NCI-H226 (cell line): Measurements from ENCODE around the gene RALGAPA2.

Experiments
- DNase-seq: peaks from one replicate; pipeline ENCODE4 v3.0.0-alpha.2; 2015

The RALGAPA2 gene

DNA sequence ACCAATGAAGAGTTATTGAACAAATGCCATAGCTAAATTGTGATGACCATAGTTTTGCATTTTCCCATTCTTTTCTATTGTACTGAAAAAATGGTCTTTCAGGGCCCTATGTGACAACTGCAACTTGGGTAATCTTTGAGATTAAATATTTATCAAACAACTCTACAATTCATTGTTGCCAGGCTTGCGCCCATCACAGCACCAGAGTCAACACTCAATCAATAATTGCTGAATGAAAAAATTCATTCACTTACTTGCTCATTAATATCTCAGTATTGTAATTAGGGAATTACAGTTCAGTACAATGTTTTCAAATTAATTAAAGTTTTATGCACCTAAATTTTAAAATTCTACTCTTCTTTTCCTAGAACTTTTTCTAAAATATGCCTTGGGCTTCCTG is 7.7 kb upstream of the RALGAPA2 start:
- DNase-seq, result no peak

DNA sequence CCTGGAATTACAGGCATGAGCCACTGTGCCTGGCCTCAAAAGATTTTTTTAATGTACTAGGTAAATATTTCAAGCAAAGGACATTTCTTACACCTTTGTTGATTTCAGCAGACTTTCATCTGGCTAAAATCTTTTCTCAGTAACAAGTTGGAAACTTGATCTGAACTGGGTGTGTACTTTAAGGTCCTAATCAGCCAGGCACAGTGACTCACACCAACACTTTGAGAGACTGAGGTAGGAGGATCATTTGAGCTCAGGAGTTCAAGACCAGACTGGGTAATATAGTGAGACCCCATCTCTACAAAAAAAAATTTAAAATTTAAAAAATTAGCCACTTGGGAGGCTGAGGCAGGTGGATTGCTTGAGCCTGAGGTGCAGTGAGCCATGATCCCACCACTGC is 7.0 kb upstream of the RALGAPA2 start:
- DNase-seq, result no peak

DNA sequence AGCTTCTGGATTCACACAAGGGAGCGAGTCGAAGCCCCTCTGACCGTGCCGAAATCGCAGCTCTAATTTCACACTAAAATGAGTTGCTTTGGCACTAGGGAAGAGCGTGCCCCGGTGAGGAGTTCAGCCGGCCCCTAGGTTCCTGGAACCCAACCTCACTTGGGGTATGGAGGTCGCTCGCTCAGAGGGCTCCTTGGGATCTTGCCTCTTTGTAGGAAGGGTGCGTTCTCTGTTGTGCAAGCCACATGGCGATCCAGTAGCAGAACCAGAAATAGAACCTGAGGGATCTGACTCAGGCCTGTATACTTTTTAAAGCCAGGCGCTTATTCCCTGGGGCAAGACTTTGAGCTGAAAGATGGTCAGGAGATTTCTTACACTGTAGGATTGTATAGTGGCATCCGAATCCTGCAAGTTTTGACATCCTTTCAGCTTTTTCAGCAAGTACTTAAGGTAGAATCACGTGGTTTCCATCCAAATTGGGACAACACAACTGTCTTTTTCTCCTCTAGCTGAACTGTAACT is 861 bp upstream of the RALGAPA2 start:
- no peak for DNase-seq

DNA sequence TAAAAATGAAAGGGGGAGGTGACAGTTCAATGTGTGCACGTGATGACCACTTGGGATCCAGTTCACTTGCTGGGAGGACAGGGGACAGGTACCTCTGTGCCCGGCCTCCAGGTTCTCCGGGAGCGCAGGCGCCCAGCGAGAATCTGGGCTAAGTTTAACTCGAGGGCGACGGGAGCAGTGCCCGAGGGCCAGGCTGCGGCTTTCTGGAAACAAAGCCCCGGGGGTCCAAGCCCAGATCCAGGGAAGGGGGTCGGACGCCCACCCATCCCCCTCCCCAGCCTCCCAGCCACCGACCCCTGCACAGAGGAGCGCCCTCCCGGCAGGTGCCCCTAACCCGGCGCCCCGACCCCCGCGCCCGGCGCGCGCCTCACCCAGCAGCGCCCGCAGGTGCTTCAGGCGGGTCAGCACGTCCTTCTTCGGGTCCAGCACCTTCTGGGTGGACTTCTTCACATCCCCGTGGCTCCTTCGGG is 405 bp downstream of the RALGAPA2 start:
- DNase-seq, result no peak

GRCh38 chr20:20711413-20711812 is 1.0 kb downstream of the RALGAPA2 start:
- DNase-seq, result no peak

- DNase-seq, result no peak
Observed at GRCh38 chr20:20710443-20711315, 1.8 kb downstream of the RALGAPA2 start.

DNA sequence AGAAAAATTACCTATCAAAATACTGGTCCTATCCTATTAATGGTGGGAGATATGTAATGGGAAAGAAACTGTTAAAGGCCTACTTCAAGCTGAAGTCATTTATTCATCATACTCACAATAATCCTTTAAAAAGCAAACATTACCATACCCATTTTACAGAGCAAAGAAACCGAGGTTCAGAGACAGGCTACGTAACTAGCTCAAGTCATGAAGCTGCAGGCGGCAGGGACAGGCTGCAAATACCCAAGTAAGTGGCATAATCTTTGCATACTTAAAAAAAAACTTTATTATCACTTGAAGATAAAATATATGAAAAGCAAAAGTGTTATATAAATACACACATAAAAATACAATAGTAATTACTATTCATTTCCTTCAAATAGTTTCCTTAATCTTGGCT is 2.6 kb downstream of the RALGAPA2 start:
- DNase-seq, result no peak

GRCh38 chr20:20706285-20706684 is 6.2 kb downstream of the RALGAPA2 start:
- DNase-seq, result no peak

- DNase-seq, result no peak
Observed at GRCh38 chr20:20702330-20703245, 9.9 kb downstream of the RALGAPA2 start.

DNA sequence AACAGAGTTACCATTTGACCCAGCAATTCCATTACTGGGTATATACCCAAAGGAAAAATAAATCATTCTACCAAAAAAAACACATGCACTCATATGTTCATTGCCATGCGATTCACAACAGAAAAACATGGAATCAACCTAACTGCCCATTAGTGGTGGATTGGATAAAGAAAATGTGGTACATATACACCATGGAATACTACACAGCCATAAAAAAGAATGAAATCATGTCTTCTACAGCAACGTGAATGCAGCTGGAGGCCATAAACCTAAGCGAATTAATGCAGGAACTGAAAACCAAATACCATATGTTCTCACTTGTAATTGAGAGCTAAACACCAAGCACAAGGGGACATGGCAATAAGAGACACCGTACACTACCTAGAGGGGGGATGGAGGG is 12.5 kb downstream of the RALGAPA2 start:
- DNase-seq, result no peak

GRCh38 chr20:20699144-20699543 is 13.3 kb downstream of the RALGAPA2 start:
- no peak for DNase-seq

DNA sequence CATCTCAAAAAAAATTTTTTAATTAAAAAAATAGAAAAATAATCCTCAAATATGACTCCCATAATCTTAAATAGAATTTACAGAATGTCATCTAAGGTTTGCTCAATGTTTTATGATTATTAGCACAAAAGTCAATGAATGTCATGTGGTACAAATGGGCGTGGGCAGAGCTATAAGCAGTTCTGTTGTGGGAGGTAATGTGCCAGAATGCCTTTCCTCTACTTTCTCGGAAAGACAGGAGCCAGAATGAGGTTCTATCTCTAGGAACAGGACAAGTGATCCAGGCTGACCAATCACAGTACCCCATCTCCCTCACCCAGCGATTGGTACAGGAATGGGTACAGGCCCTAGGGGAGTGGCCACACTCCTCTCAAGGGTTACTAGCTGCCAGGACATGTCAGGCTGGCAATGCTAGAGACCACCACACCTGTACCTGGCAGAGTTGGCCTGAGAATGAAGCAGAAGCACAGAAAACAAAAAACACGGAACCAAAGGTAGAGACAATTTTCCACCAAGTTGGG is 15.1 kb downstream of the RALGAPA2 start:
- DNase-seq, result no peak

DNA sequence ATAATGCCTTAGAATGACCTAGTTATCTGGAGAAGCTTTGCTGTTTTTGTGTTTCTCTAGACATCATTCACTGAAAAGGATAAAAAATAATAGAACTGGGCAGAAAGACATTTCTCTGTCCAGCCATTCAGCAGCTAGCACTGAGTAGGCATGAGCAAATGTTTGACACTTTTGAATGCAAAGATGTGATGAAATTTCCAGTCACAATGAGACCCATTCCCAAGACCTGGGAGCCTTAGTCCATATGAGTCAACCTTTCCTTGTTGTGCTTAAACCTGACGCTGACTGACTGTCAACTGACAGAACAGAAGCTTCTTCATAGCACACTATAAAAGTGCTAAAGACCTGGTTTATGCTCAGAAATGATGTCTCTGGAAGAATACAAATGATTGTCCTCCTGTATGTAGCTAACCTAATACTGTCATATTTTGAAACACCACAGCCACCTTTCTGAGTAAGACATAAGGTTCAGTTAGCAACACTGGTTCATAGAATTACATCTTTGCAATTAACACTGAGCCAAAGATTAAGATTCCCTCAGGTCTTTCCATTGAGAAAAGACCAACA is 17.1 kb downstream of the RALGAPA2 start:
- no peak for DNase-seq

GRCh38 chr20:20694591-20694990 is 17.9 kb downstream of the RALGAPA2 start:
- DNase-seq, result no peak

DNA sequence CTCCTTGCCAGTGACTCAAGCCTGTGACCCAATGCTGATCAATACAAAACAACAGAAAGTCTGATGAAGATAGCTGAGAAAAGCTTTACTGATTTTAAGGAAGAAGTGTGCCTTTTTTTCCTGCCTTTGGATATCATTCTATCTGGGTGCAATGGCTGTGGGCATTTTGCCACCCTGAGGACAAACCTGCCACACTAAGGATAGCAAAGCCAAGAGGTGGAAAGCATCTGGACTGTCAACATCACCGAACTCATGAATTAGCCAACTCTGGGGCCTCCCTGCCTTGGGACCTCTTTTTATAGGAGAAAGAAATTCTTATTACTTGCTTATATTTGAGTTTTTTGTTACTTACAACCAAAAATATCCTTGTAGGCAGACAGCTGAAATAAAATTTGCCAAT is 19.9 kb downstream of the RALGAPA2 start:
- no peak for DNase-seq

DNA sequence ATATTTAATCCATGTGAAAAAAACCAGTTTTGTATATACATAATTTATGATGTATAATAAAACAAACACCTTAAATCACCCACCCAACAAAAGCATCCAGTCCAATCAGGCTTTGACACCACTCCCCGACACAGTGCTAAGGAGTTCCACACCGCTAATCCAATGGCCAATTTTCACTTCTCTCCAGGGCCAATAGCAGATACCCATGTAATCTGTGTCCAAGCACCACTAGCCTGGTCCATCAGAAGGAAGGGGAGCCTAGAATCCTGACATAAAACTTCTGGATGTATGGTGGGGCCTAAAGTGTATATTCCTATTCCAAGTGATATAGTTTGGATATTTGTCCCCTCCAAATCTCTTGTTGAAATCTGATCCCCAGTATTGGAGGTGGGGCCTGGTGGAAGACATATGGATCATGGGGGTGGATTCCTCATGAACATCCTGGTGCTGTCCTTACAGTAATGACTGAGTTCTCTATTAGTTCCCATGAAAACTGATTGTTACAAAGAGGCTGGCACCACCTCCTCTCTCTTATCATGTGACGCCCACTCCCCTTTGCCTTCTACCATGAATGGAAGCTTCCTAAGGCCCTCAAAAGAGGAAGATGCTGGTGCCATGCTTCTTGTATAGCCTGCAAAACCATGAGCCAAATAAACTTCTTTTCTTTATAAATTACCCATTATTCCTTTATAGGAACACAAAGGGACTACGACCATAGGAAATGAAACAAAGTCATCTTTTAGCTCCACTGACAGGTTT is 20.8 kb downstream of the RALGAPA2 start:
- DNase-seq, result no peak

GRCh38 chr20:20690676-20691476 is 21.6 kb downstream of the RALGAPA2 start:
- DNase-seq, result no peak

- DNase-seq, result no peak
Observed at GRCh38 chr20:20687319-20687718, 25.1 kb downstream of the RALGAPA2 start.

- DNase-seq, result no peak
Observed at GRCh38 chr20:20685635-20686034, 26.8 kb downstream of the RALGAPA2 start.

- no peak for DNase-seq
Observed at GRCh38 chr20:20683481-20684321, 28.7 kb downstream of the RALGAPA2 start.
